ENCODE results near the gene TMEM208. TPM values are rescaled to one million over a fixed set of nuclear protein-coding genes. Genes with fewer than 3 reads are reported as not detected.
A peak's percentile ranks its signal among the peaks of the same experiment; 100 is the strongest.

TMEM208 gene
- total and polyA plus RNA-seq, 2 of the 13 experiments (the other 11 are each of a cell fraction or from before 2014, with no cell fraction given) = 58.8 to 72.9 TPM

- peak; percentile 82; the same call in 1 of the 2 replicates for TF ChIP-seq ZNF572 (CRISPR knock-in tag; IDR thresholded peaks at IDR 0.05)
- no peak for TF ChIP-seq EP300 (IDR thresholded peaks at IDR 0.05; ENCODE audit: low read depth in 2 of 2, low read length in 2 of 2)
- TF ChIP-seq EP300 (CRISPR knock-in tag; IDR thresholded peaks at IDR 0.05; ENCODE audit: borderline replicate concordance) = 0 out of 2 replicates have a peak, but pooled peaks have one; percentile 8
Measured at GRCh38 chr16:67206129-67206837, 20.6 kb upstream of the TMEM208 start (continued).

DNA sequence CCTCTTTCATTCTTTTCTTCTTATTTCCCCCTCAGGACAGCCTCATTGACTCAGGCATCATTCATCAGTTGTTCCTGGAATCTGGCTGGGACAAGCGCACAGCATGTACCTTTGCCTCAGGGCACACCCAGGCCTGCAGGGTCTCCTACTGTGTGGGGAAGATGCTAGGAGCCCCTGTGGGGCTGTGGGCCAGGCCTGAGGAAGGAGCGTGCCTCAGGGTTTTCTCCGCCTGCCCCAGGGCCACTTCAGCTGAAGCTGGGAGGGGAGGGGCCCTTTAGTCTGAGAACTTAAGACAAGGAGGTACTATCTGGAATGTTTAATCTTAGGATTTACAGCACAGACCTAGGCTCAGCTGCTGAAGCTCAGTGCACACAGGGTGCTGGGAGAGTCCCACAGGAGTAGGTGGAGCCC, 20.1 kb upstream of the TMEM208 start:
- CTCF ChIA-PET (ENCODE audit: low intra/inter-chr PET ratio, low total read pairs) = no interaction called here

More for the DNA sequence above, 20.1 kb upstream of the TMEM208 start:
- DNase-seq (ENCODE audit: low spot score) (no peak), FAIRE-seq (no peak), ATAC-seq (no peak)
- Histone ChIP-seq H3K9me3 (ENCODE audit: low read length) (no peaks in the 10 kb centered on the region), H4K20me1 (ENCODE audit: insufficient read depth, low read length) (no peaks in the 10 kb centered on the region), H3K4me2 (ENCODE audit: low read depth, low read length) (peak overlapping the region; percentile 4; the same call in 1 of the 2 replicates), H3K9ac (ENCODE audit: insufficient read depth, low read depth, low read length) (peak overlapping the region; percentile 5; the same call in 1 of the 2 replicates), H3K4me3 (replicated peaks in 1 of 3; ENCODE audit: insufficient read depth in 1 of 3, low read depth in 2 of 3, low read length in 3 of 3) (no peak overlapping the region), H3K36me3 (replicated peaks in 1 of 2; ENCODE audit: control insufficient read depth in 1 of 2, insufficient read depth in 2 of 2, low read length in 2 of 2) (peaks cover 14 to 15% of the 10 kb centered on the region in 2 experiments; a peak in 4 of 5 replicates), H3K27ac (ENCODE audit: extremely low read length, insufficient read depth, low read length) (no peak overlapping the region), H3K4me1 (ENCODE audit: insufficient read depth, low read length) (peaks cover 55% of the 10 kb centered on the region), H3K27me3 (ENCODE audit: control insufficient read depth in 1 of 2, insufficient read depth in 2 of 2, low read length in 2 of 2) (no peaks in the 10 kb centered on the region), H2AFZ (ENCODE audit: low read length) (no peak overlapping the region), H3K79me2 (ENCODE audit: insufficient read depth, low read length) (no peaks in the 10 kb centered on the region)
- TF ChIP-seq CCAR2 (optimal IDR thresholded peaks at IDR 0.05; ENCODE audit: low read depth, low read length) (peak; percentile 21), SSRP1 (CRISPR knock-in tag; IDR thresholded peaks at IDR 0.05) (0 out of 2 replicates have a peak, but pooled peaks have one; percentile 24), ZNF747 (CRISPR knock-in tag; IDR thresholded peaks at IDR 0.05; ENCODE audit: borderline replicate concordance) (no peak), FOXP4 (CRISPR knock-in tag; IDR thresholded peaks at IDR 0.05) (no peak), ZNF562 (CRISPR knock-in tag; IDR thresholded peaks at IDR 0.05; ENCODE audit: borderline replicate concordance) (no peak), MAFK (conservative IDR thresholded peaks at IDR 0.05 in 1 of 2, IDR thresholded peaks at IDR 0.05 in 1 of 2; ENCODE audit: low read length in 2 of 2) (no peak), ZNF530 (CRISPR knock-in tag; IDR thresholded peaks at IDR 0.05; ENCODE audit: low read depth) (no peak), ZNF558 (CRISPR knock-in tag; IDR thresholded peaks at IDR 0.05; ENCODE audit: borderline replicate concordance) (0 out of 2 replicates have a peak, but pooled peaks have one; percentile 57), FIP1L1 (IDR thresholded peaks at IDR 0.05; ENCODE audit: borderline replicate concordance, insufficient read depth, low read depth, low read length) (no peak), ZNF770 (CRISPR knock-in tag; IDR thresholded peaks at IDR 0.05) (no peak)
- TF ChIP-seq, protein P1, sequence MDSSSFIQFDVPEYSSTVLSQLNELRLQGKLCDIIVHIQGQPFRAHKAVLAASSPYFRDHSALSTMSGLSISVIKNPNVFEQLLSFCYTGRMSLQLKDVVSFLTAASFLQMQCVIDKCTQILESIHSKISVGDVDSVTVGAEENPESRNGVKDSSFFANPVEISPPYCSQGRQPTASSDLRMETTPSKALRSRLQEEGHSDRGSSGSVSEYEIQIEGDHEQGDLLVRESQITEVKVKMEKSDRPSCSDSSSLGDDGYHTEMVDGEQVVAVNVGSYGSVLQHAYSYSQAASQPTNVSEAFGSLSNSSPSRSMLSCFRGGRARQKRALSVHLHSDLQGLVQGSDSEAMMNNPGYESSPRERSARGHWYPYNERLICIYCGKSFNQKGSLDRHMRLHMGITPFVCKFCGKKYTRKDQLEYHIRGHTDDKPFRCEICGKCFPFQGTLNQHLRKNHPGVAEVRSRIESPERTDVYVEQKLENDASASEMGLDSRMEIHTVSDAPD (CRISPR knock-in tag; IDR thresholded peaks at IDR 0.05) = no peak
- POLR2A ChIA-PET = interaction anchor here (1.4 to 2.1 kb wide), 6 partner anchors 9 to 40 kb away, joined by 3 to 6 read pairs (median 4); partner anchors contain the start of genes FHOD1, NOL3 and TMEM208
- in situ Hi-C loops (cut with HindIII; ENCODE audit: extremely low pct_ligation_motif_present, low pct_unique_long_range_greater_than_20kb) (no loop called here), intact Hi-C loops (cut with micrococcal nuclease; ENCODE audit: unreplicated experiment) (no loop called here)
- no TSS peak for BruUV-seq (replicated peaks)
- WGBS (ENCODE audit: low lambda C conversion rate) = 97% methylated on average over 3 of the region's 3 CpGs

Data from HepG2 (cell line).